GM21360 (cell line): ENCODE measurements around the gene COL23A1.
"Not testable (repeated sequence)": the region's sequence is repeated elsewhere in the genome, so short reads cannot be mapped to it uniquely, and the experiment has no call there.

ENCODE experiments used
- ATAC-seq: cut with Tn5 transposase; IDR thresholded peaks from one replicate; pipeline ENCODE4 v1.9.1; 2021; ENCODE audit warnings: mild to moderate bottlenecking, moderate library complexity; ENCODE audit not compliant: unreplicated experiment

COL23A1 gene

DNA sequence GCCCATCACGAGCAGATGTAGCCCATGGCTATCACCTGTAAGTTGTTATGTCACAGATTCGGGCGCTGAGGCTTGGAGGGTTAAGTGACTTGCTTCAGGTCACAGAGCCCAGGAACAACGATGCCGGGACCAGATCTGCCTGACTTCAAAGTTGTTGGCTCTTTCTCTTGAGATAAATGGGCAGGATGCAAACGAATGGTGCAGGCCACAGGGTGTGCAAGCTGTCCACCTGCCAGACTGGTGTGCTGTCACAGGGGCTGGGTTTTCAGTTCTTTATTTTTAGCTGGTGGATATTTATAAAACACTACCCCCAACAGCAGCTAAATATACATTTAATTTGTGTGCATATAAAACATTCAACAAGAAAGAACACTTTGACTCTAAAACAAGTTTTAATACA is 339.9 kb downstream of the COL23A1 start:
- ATAC-seq: no peak

DNA sequence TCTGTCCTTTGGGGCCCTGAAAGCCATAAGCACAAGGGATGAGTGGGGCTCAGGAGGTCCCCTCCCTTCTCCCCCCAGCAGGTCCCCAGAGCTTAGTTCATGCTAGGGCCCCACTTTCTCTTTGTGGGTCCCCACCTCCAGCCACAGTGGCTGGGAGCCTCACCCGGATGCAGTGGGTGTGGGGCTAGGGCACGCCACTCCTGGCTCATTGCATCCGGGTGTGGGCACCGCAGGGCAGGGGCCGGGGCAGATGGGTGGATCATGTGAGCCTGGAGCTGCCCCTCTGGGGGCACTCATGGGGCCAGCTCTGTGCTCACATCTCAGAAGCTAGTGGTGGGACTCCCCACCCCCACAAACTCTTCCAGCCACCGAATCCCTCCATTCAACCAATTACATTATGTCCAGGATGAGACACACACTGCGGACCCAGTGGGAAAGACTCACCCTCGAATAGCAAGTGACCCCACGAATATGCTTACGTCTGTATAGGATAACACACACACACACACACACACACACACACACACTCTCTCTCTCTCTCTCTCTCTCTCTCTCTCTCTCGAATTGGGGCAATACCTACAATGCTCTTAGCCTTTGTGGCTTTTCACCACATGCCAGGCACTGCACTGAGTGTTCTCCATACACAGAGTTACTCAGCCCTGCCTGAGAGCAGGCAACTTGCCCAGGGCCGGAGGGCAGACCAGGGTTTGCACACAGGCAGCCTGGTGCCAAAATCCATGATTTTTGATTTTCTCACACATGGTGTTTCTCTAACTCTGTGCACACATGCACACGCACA is 340.8 kb downstream of the COL23A1 start:
- no peak for ATAC-seq

DNA sequence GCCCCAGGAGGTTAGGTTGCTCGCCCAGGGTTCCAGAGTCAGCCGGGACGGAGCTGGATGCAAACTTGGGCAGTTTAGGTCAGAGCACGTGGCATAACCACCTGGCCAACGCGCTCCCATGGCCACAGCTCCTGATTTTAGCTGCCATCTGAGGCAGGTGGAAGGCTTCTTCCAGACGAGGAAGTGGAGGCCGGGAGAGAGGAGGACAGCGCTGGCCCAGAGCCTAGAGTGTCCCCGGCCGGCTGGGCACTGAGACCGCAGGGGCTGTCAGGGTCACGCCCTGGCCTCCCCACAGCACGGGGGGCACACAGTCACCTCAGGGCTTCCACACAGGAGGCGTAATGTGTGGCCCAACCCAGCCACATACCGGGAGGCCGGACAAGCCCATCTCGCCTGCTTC is 341.4 kb downstream of the COL23A1 start:
- no peak for ATAC-seq

DNA sequence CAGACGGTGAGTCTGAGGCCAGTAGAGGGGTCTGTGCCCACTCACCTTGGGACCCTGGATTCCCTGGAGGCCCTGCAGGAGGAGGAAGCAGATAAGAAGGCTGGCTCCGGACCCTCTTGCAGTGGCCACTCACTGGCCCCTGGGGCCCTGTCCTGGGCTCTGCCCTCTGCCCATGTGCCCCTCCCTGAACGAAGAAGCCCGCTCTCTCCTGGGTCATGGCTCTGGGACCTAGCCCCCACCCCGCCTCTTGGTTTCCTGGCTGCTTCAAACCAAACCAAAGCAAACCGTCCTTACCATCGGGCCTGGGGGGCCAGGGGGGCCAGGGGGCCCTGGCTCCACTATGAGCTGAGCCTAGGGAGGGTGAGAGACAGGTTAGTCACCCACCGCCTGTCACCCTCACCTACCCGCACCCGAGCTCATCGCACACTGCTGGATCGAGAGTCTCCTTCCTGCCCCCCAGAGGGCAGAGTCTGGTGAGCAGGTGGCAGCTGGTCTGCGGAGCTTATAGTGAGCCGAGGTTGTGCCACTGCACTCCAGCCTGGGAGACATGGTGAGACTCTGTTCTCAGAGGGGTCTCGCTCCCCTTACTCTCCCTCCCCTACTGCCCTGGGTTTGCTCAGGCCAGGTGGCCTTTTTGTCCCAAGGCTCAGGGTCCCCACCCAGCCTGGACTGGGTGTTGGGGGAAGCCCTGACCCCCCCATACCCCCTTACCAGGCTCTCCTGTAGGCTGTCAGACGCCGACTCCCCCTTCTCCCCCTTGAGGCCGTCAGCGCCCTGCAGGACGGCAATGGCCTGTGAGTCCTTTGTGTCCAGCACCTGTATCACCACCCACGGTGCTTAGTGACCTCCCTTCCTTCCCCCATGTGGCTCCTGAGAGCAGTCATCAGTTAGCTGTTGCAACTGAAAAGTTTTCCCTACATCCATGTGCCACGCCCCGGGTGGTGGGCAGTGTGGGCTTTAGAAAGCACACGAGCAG is 342.4 kb downstream of the COL23A1 start:
- ATAC-seq: no peak

DNA sequence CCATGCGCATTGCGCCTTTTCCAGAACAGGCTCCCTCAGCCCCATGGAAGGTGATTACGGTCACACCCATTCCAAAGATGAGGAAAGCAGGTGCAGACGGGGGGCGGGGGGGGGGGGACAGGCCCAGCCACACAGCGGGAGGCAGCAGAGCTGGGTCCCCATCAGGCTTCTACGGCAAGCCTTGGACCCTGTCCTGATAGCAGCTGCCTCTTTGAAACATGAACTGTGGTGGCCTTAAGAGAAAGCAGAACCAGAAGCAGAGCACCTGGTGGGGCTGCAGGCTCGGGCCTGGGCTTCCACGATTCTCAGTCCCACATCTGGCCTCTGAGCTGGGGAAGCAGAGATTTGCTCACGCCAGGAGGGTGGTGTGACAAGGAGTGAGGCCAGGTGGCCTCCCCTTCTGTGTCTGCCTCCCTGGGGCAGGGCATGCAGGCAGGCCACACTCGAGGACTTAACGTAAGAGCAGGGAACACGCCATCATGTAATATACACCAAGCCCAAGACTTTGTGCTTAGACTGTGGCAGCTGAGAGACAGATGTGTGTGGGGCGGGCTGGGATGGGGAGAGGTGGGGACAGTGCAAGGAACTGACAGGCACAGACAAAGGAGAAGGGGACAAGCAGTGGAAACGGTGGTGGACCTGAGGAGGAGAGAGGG is 343.4 kb downstream of the COL23A1 start:
- no peak for ATAC-seq

DNA sequence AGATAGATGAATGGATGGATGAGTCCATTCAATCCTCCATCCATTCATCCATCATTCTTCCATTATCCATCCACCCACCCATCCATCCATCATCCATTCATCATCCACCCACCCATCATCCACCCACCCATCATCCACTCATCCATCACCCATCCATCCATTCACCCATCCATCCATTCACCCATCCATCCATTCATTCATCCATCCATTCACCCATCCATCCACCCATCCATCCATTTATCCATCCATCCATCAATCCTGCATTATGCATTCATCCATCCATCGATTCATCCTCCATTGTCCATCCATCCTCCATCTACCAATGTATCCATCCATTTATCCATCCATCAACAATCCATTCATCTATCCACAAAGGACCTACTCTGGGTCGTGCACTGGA is 344.8 kb downstream of the COL23A1 start:
- no peak for ATAC-seq

DNA sequence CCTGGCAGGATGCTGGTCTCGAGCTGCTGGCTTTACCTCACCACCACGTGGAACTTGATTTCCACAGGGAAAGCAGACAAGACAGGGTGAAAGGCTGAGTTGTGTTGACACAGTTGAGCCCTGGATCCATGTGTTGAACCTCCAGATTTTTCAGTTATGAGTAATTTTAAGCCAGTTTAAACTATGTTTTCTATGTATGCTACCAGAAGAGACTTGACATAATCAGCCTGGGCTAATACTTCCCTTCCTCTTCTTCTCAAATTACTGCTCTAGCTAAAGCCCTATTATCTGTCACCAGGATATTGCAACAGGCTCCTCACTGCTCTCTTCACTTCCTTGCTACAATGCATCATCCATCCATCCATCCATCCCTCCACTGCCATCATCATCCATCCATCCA is 345.6 kb downstream of the COL23A1 start:
- ATAC-seq: no peak

DNA sequence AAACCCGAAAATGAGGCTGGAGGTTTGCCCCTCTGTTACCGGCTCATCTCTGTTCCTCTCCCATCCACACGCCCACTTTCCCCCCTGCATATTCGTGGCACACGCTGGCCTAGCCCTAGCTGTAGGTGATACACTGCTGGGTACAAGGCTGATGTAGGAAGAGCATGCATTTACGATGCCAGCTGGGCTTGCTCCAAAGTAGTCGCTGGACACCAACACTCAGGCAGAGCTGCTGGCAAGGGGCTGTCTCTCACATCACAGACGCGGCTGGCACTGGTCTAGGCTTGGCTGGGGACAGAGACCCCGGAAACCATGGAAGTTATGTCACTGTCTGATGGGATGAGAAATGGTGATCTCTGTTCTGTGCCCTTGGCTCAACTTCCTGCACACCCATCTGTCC is 347.8 kb downstream of the COL23A1 start:
- ATAC-seq: no peak

DNA sequence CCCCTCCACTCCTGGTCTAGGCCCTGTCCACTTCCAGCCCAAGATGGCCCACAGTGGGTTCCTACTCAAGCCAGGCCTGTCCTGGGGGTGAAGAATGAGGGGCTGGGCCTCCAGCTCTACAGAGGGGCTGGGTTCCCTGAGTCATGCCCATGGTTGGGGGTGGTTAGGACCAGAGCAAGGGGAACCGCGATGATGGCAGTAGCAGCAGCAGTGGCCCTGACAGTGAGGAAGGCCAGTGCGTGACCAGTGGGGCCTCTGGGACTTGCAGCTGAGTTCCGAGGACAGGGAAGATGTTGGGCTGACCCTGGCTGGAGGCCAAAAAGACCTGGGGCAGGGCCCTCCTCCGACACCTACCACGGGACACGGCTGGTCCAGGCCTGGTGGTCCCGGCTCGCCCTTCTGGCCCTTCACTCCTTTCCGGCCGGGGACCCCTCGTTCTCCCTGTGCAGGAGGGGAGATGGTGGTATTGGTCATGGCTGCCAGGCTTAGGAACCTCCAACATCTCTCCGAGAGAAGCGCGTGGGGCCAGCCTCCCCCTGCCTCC is 348.4 kb downstream of the COL23A1 start:
- ATAC-seq: no peak

DNA sequence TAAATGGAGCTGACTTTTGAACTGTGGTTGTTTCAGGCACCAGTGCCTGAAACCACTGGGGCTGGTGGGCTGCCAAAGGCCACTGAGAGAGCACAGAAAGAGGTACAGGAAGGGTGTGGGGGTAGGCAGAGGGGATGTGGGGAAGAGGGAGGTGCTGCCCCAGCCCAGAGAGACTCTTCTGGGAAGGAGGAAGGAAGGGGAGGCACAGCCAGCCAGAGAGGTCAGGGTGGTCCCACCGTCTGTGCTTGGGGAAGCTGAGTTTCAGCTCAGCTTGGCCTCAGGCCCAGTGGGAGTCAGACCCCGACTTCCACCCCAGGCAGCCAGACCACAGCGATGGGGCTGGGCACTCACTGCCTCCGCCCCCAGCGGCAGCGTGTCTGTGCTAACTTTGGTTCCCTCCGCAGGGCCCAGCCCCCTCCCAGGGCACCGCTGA is 348.9 kb downstream of the COL23A1 start:
- ATAC-seq: no peak

DNA sequence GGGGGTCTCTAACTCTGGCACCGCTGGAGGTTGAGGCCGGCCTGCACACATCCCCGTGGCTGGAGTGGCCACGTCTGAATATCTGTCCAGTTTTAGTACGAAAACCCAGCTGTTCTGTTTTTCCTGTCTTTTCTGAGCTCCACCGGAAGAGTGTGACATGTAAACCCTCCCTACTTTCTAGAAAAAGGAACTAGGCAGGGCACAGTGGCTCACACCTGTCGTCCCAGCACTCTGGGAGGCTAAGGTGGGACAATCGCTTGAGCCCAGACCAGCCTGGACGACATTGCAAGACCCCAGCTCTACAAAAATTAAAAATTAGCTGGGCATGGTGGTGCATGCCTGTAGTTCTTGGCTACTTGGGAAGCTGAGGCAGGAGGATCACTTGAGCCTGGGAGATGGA is 349.4 kb downstream of the COL23A1 start:
- ATAC-seq: no peak

DNA sequence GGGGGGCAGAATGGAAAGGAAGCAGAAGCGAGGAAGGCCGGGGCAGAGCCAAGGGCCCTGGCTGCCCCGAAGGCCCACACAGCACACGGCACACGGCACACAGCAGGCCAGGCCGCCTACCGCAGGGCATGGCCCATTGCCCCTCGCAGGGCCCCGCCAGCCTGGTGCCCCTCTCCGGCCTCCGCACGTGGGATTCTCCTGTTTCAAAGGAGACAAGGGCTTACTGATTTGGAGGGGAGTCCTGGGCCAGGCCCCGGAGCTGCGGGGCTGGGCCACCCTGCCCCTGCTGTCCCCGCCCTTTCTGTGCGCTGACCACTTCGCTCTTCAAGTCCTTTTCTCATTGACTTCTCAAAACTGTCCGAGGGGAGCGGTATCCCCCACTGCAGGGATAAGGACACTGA is 349.9 kb downstream of the COL23A1 start:
- ATAC-seq: no peak

DNA sequence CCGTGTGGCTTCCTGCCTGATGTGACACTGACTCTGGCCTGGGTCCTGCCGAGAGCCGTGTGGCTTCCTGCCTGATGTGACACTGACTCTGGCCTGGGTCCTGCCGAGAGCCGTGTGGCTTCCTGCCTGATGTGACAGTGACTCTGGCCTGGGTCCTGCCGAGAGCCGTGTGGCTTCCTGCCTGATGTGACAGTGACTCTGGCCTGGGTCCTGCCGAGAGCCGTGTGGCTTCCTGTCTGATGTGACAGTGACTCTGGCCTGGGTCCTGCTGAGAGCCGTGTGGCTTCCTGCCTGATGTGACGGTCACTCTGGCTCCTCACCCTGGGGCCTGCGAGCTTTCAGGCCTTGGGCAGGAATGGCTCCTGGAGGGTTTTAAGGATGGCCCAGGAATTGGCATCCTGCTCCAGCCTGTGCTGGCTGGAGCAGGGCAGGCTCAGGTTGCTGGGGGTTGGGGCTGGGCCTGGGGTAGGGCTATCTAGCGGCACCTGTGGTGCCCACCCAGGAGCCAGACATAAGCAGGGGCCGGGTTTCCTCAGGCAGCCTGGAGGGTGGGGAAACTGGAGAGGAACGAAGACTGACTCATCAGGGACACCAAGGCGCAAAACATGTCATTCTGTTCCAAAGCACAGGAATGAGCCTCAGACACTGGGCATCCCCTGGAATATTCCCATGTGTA is 350.4 kb downstream of the COL23A1 start:
- ATAC-seq: not testable (repeated sequence)

DNA sequence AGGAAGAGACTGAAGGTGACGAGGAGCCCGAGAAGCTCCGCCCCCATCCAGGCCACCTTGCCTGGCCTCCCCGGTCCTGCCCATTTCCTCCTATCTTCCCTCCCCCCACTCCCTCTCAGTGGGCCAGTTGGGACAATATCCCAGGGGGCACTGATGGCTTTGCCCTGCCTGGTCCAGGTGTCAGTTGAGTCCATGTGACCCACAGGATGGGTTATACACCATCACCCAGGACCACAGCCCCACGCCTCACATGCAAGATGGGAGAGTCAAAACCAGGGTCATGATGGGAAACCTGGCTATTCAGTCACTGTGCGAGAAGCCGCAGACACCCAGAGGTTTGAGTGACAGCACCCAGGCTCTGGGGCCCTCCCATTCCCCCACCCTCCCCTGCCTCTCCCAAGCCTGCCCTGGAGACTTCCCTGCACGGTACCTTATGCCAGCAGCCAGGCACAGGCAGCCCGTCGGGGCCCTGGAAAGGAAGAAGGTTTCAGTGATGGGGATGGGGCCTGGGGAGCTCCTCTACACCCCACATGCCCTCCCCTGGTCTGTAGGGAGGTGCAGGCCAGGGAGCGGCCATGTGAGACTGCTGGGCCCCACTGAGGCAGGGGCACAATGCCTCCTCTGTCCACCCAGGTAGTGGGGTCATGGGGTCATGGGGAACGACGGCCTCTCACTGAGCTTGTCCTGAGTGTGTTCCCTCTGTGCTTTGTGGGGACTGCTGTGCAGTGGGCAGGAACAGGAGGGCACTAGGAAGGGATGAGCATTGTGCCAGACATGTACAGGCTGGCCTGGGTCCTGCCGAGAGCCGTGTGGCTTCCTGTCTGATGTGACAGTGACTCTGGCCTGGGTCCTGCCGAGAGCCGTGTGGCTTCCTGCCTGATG is 351.2 kb downstream of the COL23A1 start:
- ATAC-seq: no peak

DNA sequence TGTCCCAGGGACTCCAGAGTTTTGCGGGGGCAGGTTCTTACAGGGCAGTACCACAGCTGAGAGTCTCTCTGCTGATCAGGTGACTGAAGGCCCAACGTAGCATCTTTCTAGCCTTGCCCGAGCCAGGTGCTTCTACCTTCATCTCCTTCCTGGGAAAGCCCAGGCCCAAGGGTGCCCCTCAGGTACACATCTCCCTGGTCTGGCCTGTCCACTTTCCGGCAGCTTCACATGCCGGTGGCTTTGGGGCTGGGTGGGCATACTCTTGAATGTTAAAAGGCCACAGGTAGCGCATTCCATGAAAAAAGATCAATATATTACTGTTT is 351.9 kb downstream of the COL23A1 start:
- no peak for ATAC-seq

DNA sequence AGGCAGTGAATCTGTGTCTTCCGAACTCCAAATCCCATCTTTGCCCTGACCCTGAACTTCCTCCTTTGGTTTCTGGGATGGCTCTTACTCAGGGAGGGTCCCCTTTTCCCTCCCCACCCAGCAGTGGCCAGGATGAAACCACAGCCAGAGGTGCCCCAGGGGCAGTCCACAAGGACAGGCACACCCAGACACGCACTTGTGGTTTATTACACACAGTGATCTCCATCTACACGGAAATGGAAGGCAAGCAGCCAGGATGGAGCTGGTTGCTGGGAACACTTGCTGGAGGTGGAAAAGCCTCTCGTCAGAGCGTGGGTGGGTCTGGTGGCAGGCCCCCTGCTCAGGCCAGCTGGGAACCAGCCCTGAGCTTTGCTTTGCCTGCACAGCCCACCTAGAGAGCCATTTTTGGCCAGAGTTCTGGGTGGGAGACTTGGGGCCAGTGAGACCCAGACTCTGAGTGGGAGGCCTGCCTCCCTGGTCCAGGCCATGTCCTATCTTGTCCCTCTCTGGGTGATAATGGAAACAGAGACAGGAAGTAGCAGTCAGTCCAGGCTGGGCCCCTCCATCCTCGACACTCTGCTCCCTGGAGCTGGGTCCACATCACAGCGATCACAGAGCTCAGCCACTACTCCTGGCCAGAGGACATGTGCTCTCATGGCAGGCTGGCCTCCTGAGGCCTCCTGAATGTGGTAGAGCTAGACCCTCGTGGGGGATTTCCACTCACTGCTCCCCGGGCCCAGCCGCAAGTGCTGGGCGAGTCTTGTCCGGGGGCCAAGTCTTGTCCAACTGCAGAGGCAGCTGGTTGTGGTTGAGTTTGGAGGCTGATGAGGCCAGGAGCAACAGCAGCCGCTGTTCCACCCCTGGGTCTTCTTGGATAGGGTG is 352.5 kb downstream of the COL23A1 start:
- no peak for ATAC-seq

DNA sequence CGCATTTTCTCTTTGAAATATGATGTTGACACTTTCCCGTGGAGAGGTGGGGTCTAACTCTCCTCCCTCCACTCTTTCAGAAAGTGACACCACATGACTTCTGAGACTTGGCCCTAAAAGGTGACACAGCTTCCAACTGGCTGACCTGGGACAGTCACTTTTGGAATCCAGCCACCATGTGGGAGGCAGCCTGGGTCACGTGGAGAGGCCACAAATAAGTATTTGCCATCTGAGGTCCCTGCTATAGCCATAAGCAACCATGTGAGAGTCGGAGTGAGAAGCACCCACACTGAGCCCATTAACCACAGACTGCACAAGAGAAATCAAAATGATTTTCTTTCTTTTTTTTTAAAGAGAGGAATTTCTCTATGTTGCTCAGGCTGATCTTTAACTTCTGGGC is 353.5 kb downstream of the COL23A1 start:
- ATAC-seq: no peak

DNA sequence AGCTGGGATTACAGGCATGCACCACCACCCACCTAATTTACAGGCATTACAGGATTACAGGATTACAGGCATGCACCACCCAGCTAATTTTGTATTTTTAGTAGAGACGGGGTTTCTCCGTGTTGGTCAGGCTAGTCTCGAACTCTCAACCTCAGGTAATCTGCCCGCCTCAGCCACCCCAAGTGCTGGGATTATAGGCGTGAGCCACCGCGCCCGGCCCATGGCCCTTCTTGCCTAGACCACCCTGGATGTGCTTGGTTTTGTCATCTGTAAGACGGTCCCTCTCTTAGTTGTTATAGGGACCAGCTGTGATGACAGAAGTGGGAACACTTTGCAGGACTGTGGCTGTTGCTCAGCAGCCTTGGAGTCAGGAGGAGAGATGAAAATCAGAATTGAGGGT is 354.1 kb downstream of the COL23A1 start:
- ATAC-seq: no peak

DNA sequence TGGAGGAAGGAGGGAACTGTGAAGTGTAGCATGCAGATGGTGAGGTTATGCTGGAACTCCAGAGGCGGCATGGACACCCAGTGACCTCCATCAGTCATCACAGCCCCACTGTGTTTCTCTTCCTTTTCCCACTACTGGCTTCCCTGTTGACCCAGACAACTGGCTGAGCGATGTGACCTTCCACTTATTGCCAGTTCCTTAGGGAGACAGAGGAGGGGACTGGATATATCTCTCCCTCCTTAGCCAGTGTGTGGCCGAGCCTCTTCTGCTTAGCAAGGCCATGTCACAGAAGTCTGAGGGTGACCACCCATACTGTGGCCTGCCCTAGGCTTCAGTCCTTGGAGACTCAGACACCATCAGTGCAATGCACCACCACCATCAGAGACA is 354.6 kb downstream of the COL23A1 start:
- no peak for ATAC-seq
